ENCODE results near the gene UVRAG. TPM values are rescaled to one million over a fixed set of nuclear protein-coding genes. Genes with fewer than 3 reads are reported as not detected.

Gene UVRAG
- total and polyA plus RNA-seq, 10 donors: 13.8 to 80.8 (median 42.9) TPM

- Histone ChIP-seq H3K27ac (peak overlapping the region in 7 of 8 donors; percentile 18 to 92 (median 85)), H3K27me3 (replicated peaks in 1 of 7) (peaks cover 0 to 29% (median 8%) of the 10 kb centered on the region in 7 donors), H3K36me3 (no peaks in the 10 kb centered on the region), H3K9me3 (no peaks in the 10 kb centered on the region), H3K4me3 (peak overlapping the region in 1 of 8 donors; percentile 53), H3K4me1 (peaks cover 15 to 96% (median 54%) of the 10 kb centered on the region in 6 donors)
- DNase-seq: peak; percentile 87
- intact Hi-C loops (cut with DNase I; ENCODE audit: low total_unique reads): no loop called here
- WGBS, 5 donors: 54 to 76% (median 67%) methylated on average over 6 of the region's 6 CpGs
- peak in 1 of 3 donors; percentile 70 for TF ChIP-seq POLR2AphosphoS5 (IDR thresholded peaks at IDR 0.05)
- no peak for TF ChIP-seq CTCF (IDR thresholded peaks at IDR 0.05 in 8 of 11, conservative IDR thresholded peaks at IDR 0.05 in 3 of 11)
Observed at GRCh38 chr11:75771646-75772410, 43.2 kb upstream of the UVRAG start.

GRCh38 chr11:75773595-75774353, 41.2 kb upstream of the UVRAG start:
- peak; percentile 81 for DNase-seq
- Histone ChIP-seq H3K9me3 (no peaks in the 10 kb centered on the region), H3K27me3 (replicated peaks in 1 of 7) (peaks cover 0 to 10% (median 2%) of the 10 kb centered on the region in 7 donors), H3K4me1 (peaks cover 8 to 100% (median 53%) of the 10 kb centered on the region in 6 donors), H3K4me3 (peak overlapping the region in 1 of 8 donors; percentile 53), H3K36me3 (no peaks in the 10 kb centered on the region), H3K27ac (peak overlapping the region in 7 of 8 donors; percentile 55 to 92 (median 85))
- intact Hi-C loops (cut with DNase I; ENCODE audit: low total_unique reads): no loop called here
- WGBS, 5 donors: 45 to 52% (median 49%) methylated on average over 5 of the region's 5 CpGs
- TF ChIP-seq POLR2A (IDR thresholded peaks at IDR 0.05): no peak
- TF ChIP-seq POLR2AphosphoS5 (IDR thresholded peaks at IDR 0.05): peak in 1 of 3 donors; percentile 80
- TF ChIP-seq CTCF (IDR thresholded peaks at IDR 0.05 in 8 of 11, conservative IDR thresholded peaks at IDR 0.05 in 3 of 11): no peak

- Histone ChIP-seq H3K9me3 (no peaks in the 10 kb centered on the region), H3K4me3 (no peak overlapping the region), H3K4me1 (peaks cover 3 to 100% (median 42%) of the 10 kb centered on the region in 6 donors), H3K36me3 (no peaks in the 10 kb centered on the region), H3K27me3 (replicated peaks in 1 of 7) (no peaks in the 10 kb centered on the region), H3K27ac (peak overlapping the region in 2 of 8 donors; percentile 91 to 92)
- WGBS, 5 donors: 91 to 98% (median 95%) methylated on average over 2 to 3 of the region's 3 CpGs
- TF ChIP-seq POLR2A (IDR thresholded peaks at IDR 0.05) (no peak), POLR2AphosphoS5 (IDR thresholded peaks at IDR 0.05) (no peak), CTCF (IDR thresholded peaks at IDR 0.05 in 8 of 11, conservative IDR thresholded peaks at IDR 0.05 in 3 of 11) (no peak)
- intact Hi-C loops (cut with DNase I; ENCODE audit: low total_unique reads): no loop called here
- DNase-seq: peak; percentile 71
Observed at GRCh38 chr11:75775056-75775455, 40.0 kb upstream of the UVRAG start.

DNA sequence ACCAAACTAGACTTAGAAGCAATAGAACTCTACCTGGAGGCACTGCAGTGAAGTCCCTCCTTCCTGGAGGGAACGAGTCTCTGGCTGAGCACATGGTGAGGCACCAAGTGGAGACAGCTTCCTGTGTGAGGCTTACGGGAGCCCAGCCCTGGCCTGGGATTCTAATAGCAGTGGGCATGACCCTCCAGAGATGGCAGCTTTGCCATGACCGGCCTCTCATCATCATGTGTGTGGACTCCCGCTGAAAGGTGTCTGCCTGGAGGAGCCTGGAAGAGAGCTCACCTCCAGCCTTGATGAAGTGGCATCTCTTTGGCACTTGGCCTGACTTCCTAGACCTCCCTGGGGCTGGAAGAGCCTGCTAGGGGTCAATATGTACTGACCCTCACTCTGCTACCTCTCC, 38.5 kb upstream of the UVRAG start:
- no peak for TF ChIP-seq POLR2AphosphoS5 (IDR thresholded peaks at IDR 0.05)
- no peak for TF ChIP-seq POLR2A (IDR thresholded peaks at IDR 0.05)
- no peak for TF ChIP-seq CTCF (IDR thresholded peaks at IDR 0.05 in 8 of 11, conservative IDR thresholded peaks at IDR 0.05 in 3 of 11)
- 67 to 95% (median 82%) methylated on average over 1 to 4 of the region's 4 CpGs for WGBS, 5 donors
- no peaks in the 10 kb centered on the region for H3K36me3 ChIP-seq
- no peaks in the 10 kb centered on the region for H3K27me3 ChIP-seq (replicated peaks in 1 of 7)
- H3K9me3 ChIP-seq: no peaks in the 10 kb centered on the region
- peaks cover 3 to 87% (median 38%) of the 10 kb centered on the region in 6 donors for H3K4me1 ChIP-seq
- intact Hi-C loops (cut with DNase I; ENCODE audit: low total_unique reads): no loop called here
- peak overlapping the region in 2 of 8 donors; percentile 83 to 92 for H3K27ac ChIP-seq
- peak; percentile 54 for DNase-seq
- peak overlapping the region in 1 of 8 donors; percentile 51 for H3K4me3 ChIP-seq

Measured in spleen (tissue), 11 donors.